ENCODE results near the gene NRG2. TPM values are rescaled to one million over a fixed set of nuclear protein-coding genes. Genes with fewer than 3 reads are reported as not detected.
A peak's percentile ranks its signal among the peaks of the same experiment; 100 is the strongest.

Gene NRG2
- total RNA-seq, 1 experiment from 2014 or later = 0.91 TPM

DNA sequence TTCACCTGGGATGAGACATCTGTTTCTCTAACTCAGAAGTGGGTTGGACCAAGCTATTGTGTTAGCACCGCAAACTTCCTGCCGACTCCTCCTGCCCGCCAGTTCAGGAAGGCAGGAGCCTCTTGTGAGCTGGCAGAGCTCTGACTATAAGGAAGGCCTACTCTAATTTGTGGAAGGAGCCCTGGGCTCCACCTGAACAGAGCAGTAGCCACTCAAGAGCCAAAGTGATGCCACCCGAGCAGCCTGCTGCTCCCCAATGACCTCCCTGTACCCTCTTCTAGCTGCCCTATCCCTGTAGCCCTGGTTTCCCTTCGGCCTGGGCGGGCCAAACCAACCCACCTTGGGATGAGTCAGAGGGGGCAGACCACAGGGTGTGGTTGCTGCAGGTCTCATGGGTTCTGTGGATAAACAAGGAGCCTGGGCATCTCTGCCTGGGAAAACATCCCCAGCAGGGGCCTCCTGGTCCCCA, 165.9 kb downstream of the NRG2 start:
- Histone ChIP-seq H3K4me1 (ENCODE audit: control insufficient read depth in 1 of 2, insufficient read depth in 2 of 2, low read length in 2 of 2) (peaks cover 20 to 33% of the 10 kb centered on the region in 2 experiments), H3K36me3 (ENCODE audit: control insufficient read depth in 1 of 2, insufficient read depth in 2 of 2, low read length in 2 of 2) (no peaks in the 10 kb centered on the region), H4K20me1 (ENCODE audit: insufficient read depth) (no peaks in the 10 kb centered on the region), H3K27ac (ENCODE audit: low read depth, low read length) (peak overlapping the region; percentile 58), H3K9me2 (ENCODE audit: insufficient read depth) (no peaks in the 10 kb centered on the region), H3K4me2 (ENCODE audit: low read length) (peak overlapping the region; percentile 75), H3K4me3 (replicated peaks in 1 of 2; ENCODE audit: low read depth in 1 of 2, low read length in 2 of 2) (peak overlapping the region; percentile 27 to 30), H3K9ac (ENCODE audit: low read length) (peak overlapping the region; percentile 46), H3K27me3 (ENCODE audit: insufficient read depth, low read length) (no peaks in the 10 kb centered on the region), H3K9me3 (ENCODE audit: control insufficient read depth in 1 of 2, insufficient read depth in 1 of 2, low read depth in 1 of 2, low read length in 2 of 2) (no peaks in the 10 kb centered on the region), H3K79me2 (ENCODE audit: insufficient read depth, low read length) (no peaks in the 10 kb centered on the region), H2AFZ (ENCODE audit: low read depth, low read length, poor library complexity, severe bottlenecking) (peak overlapping the region; percentile 24)
- TF ChIP-seq MAX (IDR thresholded peaks at IDR 0.05) (peak; percentile 30; the same call in 1 of the 2 replicates), FOSL1 (IDR thresholded peaks at IDR 0.05; ENCODE audit: low read depth) (peak; percentile 73), EZH2 (IDR thresholded peaks at IDR 0.05) (no peak), CTCF (IDR thresholded peaks at IDR 0.05 in 2 of 3, conservative IDR thresholded peaks at IDR 0.05 in 1 of 3; ENCODE audit: borderline replicate concordance in 1 of 3, insufficient read depth in 1 of 3, low read depth in 2 of 3, low read length in 2 of 3) (no peak), POLR2AphosphoS5 (IDR thresholded peaks at IDR 0.05; ENCODE audit: low read depth, low read length) (peak; percentile 57; the same call in 1 of the 2 replicates), JUND (IDR thresholded peaks at IDR 0.05) (peak; percentile 71), SP1 (IDR thresholded peaks at IDR 0.05; ENCODE audit: low read depth) (peak; percentile 75)
- TF ChIP-seq, protein P1, sequence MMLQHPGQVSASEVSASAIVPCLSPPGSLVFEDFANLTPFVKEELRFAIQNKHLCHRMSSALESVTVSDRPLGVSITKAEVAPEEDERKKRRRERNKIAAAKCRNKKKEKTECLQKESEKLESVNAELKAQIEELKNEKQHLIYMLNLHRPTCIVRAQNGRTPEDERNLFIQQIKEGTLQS (IDR thresholded peaks at IDR 0.05) = no peak
- CTCF ChIA-PET = interaction anchor here (0.8 kb wide), 1 partner anchor 90 kb away, joined by 3 read pairs; no protein-coding TSS in a partner anchor
- intact Hi-C loops (cut with micrococcal nuclease) = no loop called here
- ATAC-seq (peak; percentile 91), DNase-seq (ENCODE audit: low read depth, low spot score) (peak; percentile 71)
- RAD21 ChIA-PET (ENCODE audit: low non-redundant PET in 1 of 2, low total read pairs in 2 of 2, uncharacterized antibody in 2 of 2, unreplicated experiment in 2 of 2) = no interaction called here
- POLR2A ChIA-PET = no interaction called here
- TSS peak; percentile 58 for BruUV-seq (replicated peaks)
